ENCODE data around the gene FAM241B. TPM values are rescaled to one million over a fixed set of nuclear protein-coding genes. Genes with fewer than 3 reads are reported as not detected.

Gene FAM241B
- total and polyA plus RNA-seq, 10 donors = 0.77 to 3.2 (median 1.8) TPM

DNA sequence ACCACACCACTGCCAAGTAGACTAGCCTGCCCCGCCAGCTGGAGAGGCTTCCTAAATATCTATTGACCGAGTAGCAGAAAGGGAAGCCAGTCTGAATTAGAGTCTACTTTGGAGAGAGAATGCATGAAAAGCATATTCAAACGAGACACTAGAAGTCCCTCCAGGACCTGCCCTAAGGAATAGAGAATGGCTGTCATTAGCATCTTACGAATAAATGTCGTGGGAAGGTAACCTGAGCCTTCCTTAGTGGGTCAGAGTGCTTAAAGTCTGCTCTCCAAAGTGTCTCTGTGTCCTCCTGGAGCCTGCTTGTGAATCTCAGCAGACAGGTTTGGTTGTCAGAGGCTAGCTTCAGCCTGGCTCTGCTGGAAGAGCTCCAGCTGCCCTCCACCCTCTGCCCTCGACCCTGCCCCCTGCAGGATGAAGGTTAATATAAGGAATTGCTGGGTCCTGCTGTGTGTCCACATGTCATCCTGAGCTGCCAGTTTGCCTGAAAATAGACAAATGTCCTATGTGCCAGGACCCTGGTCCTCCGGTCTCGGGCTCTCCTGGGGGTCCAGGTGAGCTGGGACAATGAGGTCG, 33.4 kb downstream of the FAM241B start:
- H3K27me3 ChIP-seq (replicated peaks in 1 of 7) = peaks cover 0 to 52% (median 0%) of the 10 kb centered on the region in 7 donors
- intact Hi-C loops (cut with DNase I; ENCODE audit: low total_unique reads) = no loop called here
- no peak overlapping the region for H3K4me3 ChIP-seq
- H3K4me1 ChIP-seq = no peaks in the 10 kb centered on the region
- TF ChIP-seq POLR2A (IDR thresholded peaks at IDR 0.05) (no peak), POLR2AphosphoS5 (IDR thresholded peaks at IDR 0.05) (no peak)
- TF ChIP-seq, protein P1, sequence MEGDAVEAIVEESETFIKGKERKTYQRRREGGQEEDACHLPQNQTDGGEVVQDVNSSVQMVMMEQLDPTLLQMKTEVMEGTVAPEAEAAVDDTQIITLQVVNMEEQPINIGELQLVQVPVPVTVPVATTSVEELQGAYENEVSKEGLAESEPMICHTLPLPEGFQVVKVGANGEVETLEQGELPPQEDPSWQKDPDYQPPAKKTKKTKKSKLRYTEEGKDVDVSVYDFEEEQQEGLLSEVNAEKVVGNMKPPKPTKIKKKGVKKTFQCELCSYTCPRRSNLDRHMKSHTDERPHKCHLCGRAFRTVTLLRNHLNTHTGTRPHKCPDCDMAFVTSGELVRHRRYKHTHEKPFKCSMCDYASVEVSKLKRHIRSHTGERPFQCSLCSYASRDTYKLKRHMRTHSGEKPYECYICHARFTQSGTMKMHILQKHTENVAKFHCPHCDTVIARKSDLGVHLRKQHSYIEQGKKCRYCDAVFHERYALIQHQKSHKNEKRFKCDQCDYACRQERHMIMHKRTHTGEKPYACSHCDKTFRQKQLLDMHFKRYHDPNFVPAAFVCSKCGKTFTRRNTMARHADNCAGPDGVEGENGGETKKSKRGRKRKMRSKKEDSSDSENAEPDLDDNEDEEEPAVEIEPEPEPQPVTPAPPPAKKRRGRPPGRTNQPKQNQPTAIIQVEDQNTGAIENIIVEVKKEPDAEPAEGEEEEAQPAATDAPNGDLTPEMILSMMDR (IDR thresholded peaks at IDR 0.05 in 8 of 11, conservative IDR thresholded peaks at IDR 0.05 in 3 of 11) = no peak
- no peaks in the 10 kb centered on the region for H3K36me3 ChIP-seq
- H3K27ac ChIP-seq = no peak overlapping the region
- no peak for DNase-seq
- WGBS, 5 donors = 66 to 86% (median 80%) methylated on average over 6 to 9 of the region's 9 CpGs
- H3K9me3 ChIP-seq = no peaks in the 10 kb centered on the region

DNA sequence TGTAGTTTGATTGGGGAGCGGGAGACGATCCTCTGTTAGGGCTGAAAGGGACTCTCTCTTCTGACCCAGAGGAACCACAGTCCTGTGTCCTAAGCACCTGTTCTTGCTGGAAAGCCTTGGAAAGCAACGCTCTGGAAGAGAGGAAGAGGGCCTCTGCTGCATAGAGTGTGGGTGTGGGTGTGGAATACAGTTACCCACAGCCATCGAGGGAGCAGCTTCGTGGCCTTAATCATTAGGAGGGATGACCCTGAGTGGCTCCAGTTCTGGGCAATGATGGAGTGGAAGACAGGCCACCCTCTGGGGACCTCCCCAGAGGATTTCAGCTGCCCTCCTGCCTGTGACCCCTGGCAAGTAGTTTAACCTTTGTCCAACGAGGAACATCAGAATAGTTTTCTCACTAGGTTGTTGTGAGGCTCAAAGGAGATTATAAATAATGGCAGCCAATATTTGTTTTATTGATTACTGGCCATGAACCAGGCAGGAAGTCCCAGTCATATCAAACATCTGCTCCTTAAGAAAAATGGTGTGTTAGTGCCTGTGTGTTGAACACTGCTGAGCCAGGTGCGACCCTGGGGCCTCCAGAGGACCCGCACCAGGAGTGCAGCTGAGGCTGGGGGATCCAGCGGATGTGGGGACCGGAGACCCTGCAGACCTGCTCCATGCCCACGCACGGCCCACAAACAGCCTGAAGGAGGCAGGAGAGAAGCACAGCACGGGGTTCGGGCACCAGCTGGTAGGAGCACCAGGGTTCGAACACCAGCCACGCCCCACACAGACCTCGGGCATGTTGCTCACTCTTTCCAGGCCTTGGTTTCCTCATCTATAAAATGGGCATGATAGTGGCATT, 35.6 kb downstream of the FAM241B start:
- Histone ChIP-seq H3K4me3 (no peak overlapping the region), H3K36me3 (no peaks in the 10 kb centered on the region), H3K27ac (no peak overlapping the region), H3K4me1 (no peaks in the 10 kb centered on the region), H3K27me3 (replicated peaks in 1 of 7) (peaks cover 0 to 60% (median 0%) of the 10 kb centered on the region in 7 donors), H3K9me3 (no peaks in the 10 kb centered on the region)
- no peak for DNase-seq
- intact Hi-C loops (cut with DNase I; ENCODE audit: low total_unique reads) = no loop called here
- TF ChIP-seq, protein P1 (IDR thresholded peaks at IDR 0.05 in 8 of 11, conservative IDR thresholded peaks at IDR 0.05 in 3 of 11) = no peak
- TF ChIP-seq POLR2A (IDR thresholded peaks at IDR 0.05) (no peak), POLR2AphosphoS5 (IDR thresholded peaks at IDR 0.05) (no peak)
- WGBS, 5 donors = 69 to 87% (median 75%) methylated on average over 14 to 17 of the region's 17 CpGs

DNA sequence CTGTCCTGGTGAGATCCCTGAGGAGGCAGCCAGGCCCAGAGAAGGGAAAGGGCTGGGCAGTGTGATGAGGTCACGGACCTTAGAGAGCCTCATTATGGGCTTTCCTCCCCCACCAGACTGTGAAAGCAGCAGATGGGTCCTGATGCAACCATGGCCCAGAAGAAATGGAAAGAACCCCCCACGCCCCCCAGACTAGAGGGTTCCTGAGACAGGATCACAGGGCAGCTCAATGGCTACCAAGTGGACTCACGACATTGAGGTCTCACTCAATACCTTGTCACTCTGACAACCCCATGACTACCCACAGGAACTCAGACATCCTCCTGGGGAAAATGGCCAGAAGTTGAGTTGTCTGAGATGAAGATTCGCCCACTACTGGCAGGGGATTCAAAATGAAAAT, 36.7 kb downstream of the FAM241B start:
- H3K4me3 ChIP-seq = no peak overlapping the region
- no peak for DNase-seq
- intact Hi-C loops (cut with DNase I; ENCODE audit: low total_unique reads) = no loop called here
- no peaks in the 10 kb centered on the region for H3K36me3 ChIP-seq
- no peaks in the 10 kb centered on the region for H3K4me1 ChIP-seq
- H3K27ac ChIP-seq = no peak overlapping the region
- WGBS, 5 donors = 54 to 81% (median 73%) methylated on average over 4 of the region's 4 CpGs
- peaks cover 0 to 6% (median under 1%) of the 10 kb centered on the region in 8 donors for H3K9me3 ChIP-seq
- TF ChIP-seq POLR2A (IDR thresholded peaks at IDR 0.05) (no peak), POLR2AphosphoS5 (IDR thresholded peaks at IDR 0.05) (no peak)
- TF ChIP-seq, protein P1 (IDR thresholded peaks at IDR 0.05 in 8 of 11, conservative IDR thresholded peaks at IDR 0.05 in 3 of 11) = no peak
- peaks cover 0 to 60% (median 0%) of the 10 kb centered on the region in 7 donors for H3K27me3 ChIP-seq (replicated peaks in 1 of 7)

DNA sequence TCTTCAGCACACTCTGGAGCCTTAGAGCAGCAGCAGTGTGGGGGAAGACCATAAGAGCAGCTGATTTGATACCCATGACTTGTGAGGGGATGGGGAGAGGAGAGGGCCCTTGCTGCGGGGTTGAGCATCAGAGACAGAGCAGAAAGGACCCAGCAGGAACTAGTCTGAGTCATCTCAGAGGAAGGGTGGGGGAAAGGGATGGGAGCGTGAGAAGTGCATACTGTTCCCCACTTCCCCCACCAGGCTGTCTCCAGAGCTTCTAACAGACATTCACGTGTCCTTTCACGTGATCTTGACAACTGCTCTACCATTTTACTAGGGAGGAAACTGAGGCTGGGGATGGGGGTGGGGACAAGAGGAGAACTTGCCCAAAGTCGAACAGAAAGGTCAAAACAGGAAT, 38.7 kb downstream of the FAM241B start:
- no peak overlapping the region for H3K27ac ChIP-seq
- peaks cover 0 to 8% (median 2%) of the 10 kb centered on the region in 8 donors for H3K9me3 ChIP-seq
- no peak for DNase-seq
- TF ChIP-seq, protein P1 (IDR thresholded peaks at IDR 0.05 in 8 of 11, conservative IDR thresholded peaks at IDR 0.05 in 3 of 11) = no peak
- TF ChIP-seq POLR2A (IDR thresholded peaks at IDR 0.05) = no peak
- no peak for TF ChIP-seq POLR2AphosphoS5 (IDR thresholded peaks at IDR 0.05)
- H3K27me3 ChIP-seq (replicated peaks in 1 of 7) = peaks cover 0 to 53% (median 0%) of the 10 kb centered on the region in 7 donors
- intact Hi-C loops (cut with DNase I; ENCODE audit: low total_unique reads) = no loop called here
- H3K4me1 ChIP-seq = no peaks in the 10 kb centered on the region
- 73 to 84% (median 77%) methylated on average over 5 of the region's 5 CpGs for WGBS, 5 donors
- H3K36me3 ChIP-seq = no peaks in the 10 kb centered on the region
- H3K4me3 ChIP-seq = no peak overlapping the region

Measured in spleen (tissue), 11 donors.